ENCODE results near the gene C1QTNF1. TPM values are rescaled to one million over a fixed set of nuclear protein-coding genes. Genes with fewer than 3 reads are reported as not detected.

C1QTNF1 gene
- total RNA-seq, 2 experiments from 2014 or later: not detected

GRCh38 chr17:79083191-79083971, 59.4 kb downstream of the C1QTNF1 start:
- Mint-ChIP-seq H3K27ac (no peak overlapping the region), H3K27me3 (ENCODE audit: low read depth) (no peaks in the 10 kb centered on the region), H3K9me3 (ENCODE audit: insufficient read depth) (no peaks in the 10 kb centered on the region), H3K36me3 (ENCODE audit: low read depth) (peaks cover 16% of the 10 kb centered on the region), H3K4me3 (no peak overlapping the region), H3K4me1 (ENCODE audit: low read depth) (no peaks in the 10 kb centered on the region)
- DNase-seq (no peak), ATAC-seq (no peak)
- ChIA-PET CTCF (interaction anchor here (0.7 to 2.3 kb wide), 9 partner anchors 10 to 318 kb away, joined by 3 to 11 read pairs (median 6); no protein-coding TSS in a partner anchor), POLR2A (no interaction called here)

- DNase-seq (no peak), ATAC-seq (no peak)
- Mint-ChIP-seq H3K4me3 (no peak overlapping the region), H3K27me3 (ENCODE audit: low read depth) (no peaks in the 10 kb centered on the region), H3K9me3 (ENCODE audit: insufficient read depth) (no peaks in the 10 kb centered on the region), H3K36me3 (ENCODE audit: low read depth) (peaks cover 11% of the 10 kb centered on the region), H3K4me1 (ENCODE audit: low read depth) (no peaks in the 10 kb centered on the region), H3K27ac (no peak overlapping the region)
- CTCF ChIA-PET: interaction anchor here (1.3 to 8.2 kb wide), 3 partner anchors 17 to 308 kb away, joined by 5 to 70 read pairs (median 5); no protein-coding TSS in a partner anchor
- POLR2A ChIA-PET: no interaction called here
Observed at GRCh38 chr17:79084291-79085153, 60.6 kb downstream of the C1QTNF1 start.

- POLR2A ChIA-PET: no interaction called here
- Mint-ChIP-seq H3K4me3 (no peak overlapping the region), H3K36me3 (ENCODE audit: low read depth) (peaks cover 5% of the 10 kb centered on the region), H3K9me3 (ENCODE audit: insufficient read depth) (no peaks in the 10 kb centered on the region), H3K4me1 (ENCODE audit: low read depth) (no peaks in the 10 kb centered on the region), H3K27ac (no peak overlapping the region), H3K27me3 (ENCODE audit: low read depth) (no peaks in the 10 kb centered on the region)
- ATAC-seq (no peak), DNase-seq (no peak)
- CTCF ChIA-PET: interaction anchor here (1.3 to 8.2 kb wide), 3 partner anchors 18 to 307 kb away, joined by 5 to 70 read pairs (median 5); no protein-coding TSS in a partner anchor
Observed at GRCh38 chr17:79085154-79085920, 61.4 kb downstream of the C1QTNF1 start.

- POLR2A ChIA-PET: no interaction called here
- DNase-seq: no peak
- H3K4me1 Mint-ChIP-seq (ENCODE audit: low read depth): no peaks in the 10 kb centered on the region
Observed at GRCh38 chr17:79085921-79086551, 62.1 kb downstream of the C1QTNF1 start.

GRCh38 chr17:79086609-79087427, 62.8 kb downstream of the C1QTNF1 start:
- Mint-ChIP-seq H3K36me3 (ENCODE audit: low read depth) (no peaks in the 10 kb centered on the region), H3K9me3 (ENCODE audit: insufficient read depth) (no peaks in the 10 kb centered on the region), H3K4me1 (ENCODE audit: low read depth) (no peaks in the 10 kb centered on the region), H3K27ac (no peak overlapping the region), H3K4me3 (no peak overlapping the region), H3K27me3 (ENCODE audit: low read depth) (no peaks in the 10 kb centered on the region)
- no peak for DNase-seq
- POLR2A ChIA-PET: no interaction called here
- ATAC-seq: no peak
- CTCF ChIA-PET: interaction anchor here (0.9 to 8.2 kb wide), 10 partner anchors 8 to 316 kb away, joined by 3 to 70 read pairs (median 4); partner anchors contain the start of gene ENGASE

More at GRCh38 chr17:79085921-79086551, 62.1 kb downstream of the C1QTNF1 start:
- CTCF ChIA-PET: interaction anchor here (8.2 kb wide), 1 partner anchor 306 kb away, joined by 70 read pairs; no protein-coding TSS in a partner anchor
- Mint-ChIP-seq H3K9me3 (ENCODE audit: insufficient read depth) (no peaks in the 10 kb centered on the region), H3K27me3 (ENCODE audit: low read depth) (no peaks in the 10 kb centered on the region), H3K27ac (no peak overlapping the region), H3K36me3 (ENCODE audit: low read depth) (no peaks in the 10 kb centered on the region), H3K4me3 (no peak overlapping the region)
- no peak for ATAC-seq

- H3K4me1 Mint-ChIP-seq (ENCODE audit: low read depth): peaks cover 4% of the 10 kb centered on the region
- CTCF ChIA-PET: interaction anchor here (0.6 to 8.2 kb wide), 14 partner anchors 9 to 316 kb away, joined by 3 to 70 read pairs (median 4); partner anchors contain the start of gene ENGASE
- ATAC-seq (peak; percentile 77), DNase-seq (peak; percentile 79)
- no peaks in the 10 kb centered on the region for H3K27me3 Mint-ChIP-seq (ENCODE audit: low read depth)
- no peaks in the 10 kb centered on the region for H3K9me3 Mint-ChIP-seq (ENCODE audit: insufficient read depth)
- POLR2A ChIA-PET: no interaction called here
- H3K27ac Mint-ChIP-seq: no peak overlapping the region
- no peak overlapping the region for H3K4me3 Mint-ChIP-seq
- no peaks in the 10 kb centered on the region for H3K36me3 Mint-ChIP-seq (ENCODE audit: low read depth)
Observed at GRCh38 chr17:79087428-79088143, 63.6 kb downstream of the C1QTNF1 start.

GRCh38 chr17:79088247-79088996, 64.5 kb downstream of the C1QTNF1 start:
- H3K4me1 Mint-ChIP-seq (ENCODE audit: low read depth): peaks cover 9% of the 10 kb centered on the region
- H3K36me3 Mint-ChIP-seq (ENCODE audit: low read depth): no peaks in the 10 kb centered on the region
- H3K27ac Mint-ChIP-seq: no peak overlapping the region
- DNase-seq (no peak), ATAC-seq (no peak)
- ChIA-PET CTCF (interaction anchor here (0.6 to 8.2 kb wide), 12 partner anchors 10 to 315 kb away, joined by 3 to 70 read pairs (median 4); partner anchors contain the start of gene ENGASE), POLR2A (no interaction called here)
- no peak overlapping the region for H3K4me3 Mint-ChIP-seq
- no peaks in the 10 kb centered on the region for H3K27me3 Mint-ChIP-seq (ENCODE audit: low read depth)
- no peaks in the 10 kb centered on the region for H3K9me3 Mint-ChIP-seq (ENCODE audit: insufficient read depth)

- POLR2A ChIA-PET: no interaction called here
- peaks cover 11% of the 10 kb centered on the region for H3K4me1 Mint-ChIP-seq (ENCODE audit: low read depth)
- no peaks in the 10 kb centered on the region for H3K36me3 Mint-ChIP-seq (ENCODE audit: low read depth)
- DNase-seq (no peak), ATAC-seq (no peak)
- no peaks in the 10 kb centered on the region for H3K9me3 Mint-ChIP-seq (ENCODE audit: insufficient read depth)
- no peak overlapping the region for H3K4me3 Mint-ChIP-seq
- CTCF ChIA-PET: interaction anchor here (1.6 to 8.2 kb wide), 5 partner anchors 11 to 312 kb away, joined by 4 to 70 read pairs (median 9); partner anchors contain the start of gene ENGASE
- no peaks in the 10 kb centered on the region for H3K27me3 Mint-ChIP-seq (ENCODE audit: low read depth)
- no peak overlapping the region for H3K27ac Mint-ChIP-seq
Observed at GRCh38 chr17:79088997-79089328, 65.0 kb downstream of the C1QTNF1 start.

- no peak overlapping the region for H3K4me3 Mint-ChIP-seq
- DNase-seq: no peak
- H3K4me1 Mint-ChIP-seq (ENCODE audit: low read depth): peaks cover 11% of the 10 kb centered on the region
- H3K27ac Mint-ChIP-seq: no peak overlapping the region
- CTCF ChIA-PET: interaction anchor here (8.2 kb wide), 1 partner anchor 302 kb away, joined by 70 read pairs; no protein-coding TSS in a partner anchor
- no peaks in the 10 kb centered on the region for H3K36me3 Mint-ChIP-seq (ENCODE audit: low read depth)
- POLR2A ChIA-PET: no interaction called here
- H3K27me3 Mint-ChIP-seq (ENCODE audit: low read depth): no peaks in the 10 kb centered on the region
- ATAC-seq: no peak
- H3K9me3 Mint-ChIP-seq (ENCODE audit: insufficient read depth): no peaks in the 10 kb centered on the region
Observed at GRCh38 chr17:79089720-79090442, 65.9 kb downstream of the C1QTNF1 start.

Measured in activated CD8-positive, alpha-beta T cell treated with anti-CD3 and anti-CD28 coated beads, Interleukin-2, amount 10 ng/mL, durations not matched to agents 7 days and 5 days (primary cell).